K562 (cell line): ENCODE data around the gene CDH6. TPM values are rescaled to one million over a fixed set of nuclear protein-coding genes. Genes with fewer than 3 reads are reported as not detected.

ENCODE experiments used
- ATAC-seq: fragments of 200-7000 bp; cut with Tn5 transposase; 3 replicates; pipeline ENCODE4 v1.9.1; 2020; ENCODE audit warnings: moderate library complexity
- BruUV-seq: library from RNA; stranded (reverse); fragments of 400-500 nt; replicated peaks from 2 replicates; lab custom pipeline; 2021; lab: Mats Ljungman, UMichigan
- CTCF ChIA-PET: fragments of 300-600 bp; formaldehyde crosslinking; extraction: SDS; loops from one replicate; lab custom pipeline; 2021; ENCODE audit warnings: low intra/inter-chr PET ratio; lab: Yijun Ruan, JAX
- POLR2A ChIA-PET: fragments of 300-600, 350-650 bp; sonication (Branson Sonifier 250); formaldehyde crosslinking; extraction: SDS; loops from one replicate; lab custom pipeline; 2021; ENCODE audit warnings: antibody characterized with exemption, inconsistent platforms; lab: Yijun Ruan, JAX
- DNase-seq, 4 experiments: peaks; one replicate each; pipeline versions ENCODE4 v3.0.0 to v3.0.0-alpha.2; 2011 to 2018; ENCODE audit warnings: low spot score in 3 of 4, mixed read lengths in 3 of 4; ENCODE audit errors: extremely low read depth in 1 of 4
- FAIRE-seq: peaks from 2 replicates; lab custom pipeline; 2011; peaks lifted over from hg19 to GRCh38; lab: Jason Lieb, UNC
- H2AFZ ChIP-seq: 2 replicates; pipeline ENCODE4 v1.6.0; 2011; ENCODE audit warnings: low read depth, low read length, control low read depth, inconsistent platforms
- H3K27ac ChIP-seq: fragments of 200-600 bp; 3 replicates; pipeline ENCODE4 v1.8.0; 2011; ENCODE audit warnings: low read depth, mild to moderate bottlenecking, control low read depth, inconsistent platforms, low read length, moderate library complexity, mixed read lengths; ENCODE audit errors: extremely low read depth
- H3K27me3 ChIP-seq, 2 experiments: fragments of 300-600 bp in 1 of 2; 2 replicates in 1 of 2; 3 replicates in 1 of 2; pipeline versions ENCODE4 v1.6.0 to v1.8.0; 2011; ENCODE audit warnings: inconsistent platforms in 2 of 2, low read length in 2 of 2, mild to moderate bottlenecking in 1 of 2, mixed read lengths in 1 of 2, moderate library complexity in 1 of 2; ENCODE audit not compliant: control insufficient read depth in 2 of 2, insufficient read depth in 2 of 2
- H3K36me3 ChIP-seq: fragments of 300-600 bp; 3 replicates; pipeline ENCODE4 v1.8.0; 2011; ENCODE audit warnings: mild to moderate bottlenecking, low read length, inconsistent platforms; ENCODE audit not compliant: control insufficient read depth, insufficient read depth
- H3K4me1 ChIP-seq, 2 experiments: fragments of 200-600 bp in 1 of 2; replicated peaks in 1 of 2; 2 replicates in 1 of 2; 3 replicates in 1 of 2; pipeline versions ENCODE4 v1.5.1 to v1.8.0; 2011; ENCODE audit warnings: inconsistent platforms in 2 of 2, low read length in 2 of 2, mild to moderate bottlenecking in 1 of 2, mixed read lengths in 1 of 2, moderate library complexity in 1 of 2; ENCODE audit not compliant: control insufficient read depth in 2 of 2, insufficient read depth in 2 of 2
- H3K4me2 ChIP-seq: 2 replicates; pipeline ENCODE4 v1.6.1; 2011; ENCODE audit warnings: low read length, control low read depth, inconsistent platforms, mixed read lengths; ENCODE audit not compliant: insufficient read depth
- H3K4me3 ChIP-seq: fragments of 200-600 bp; sonication (generic), shearing (Covaris generic); 2 replicates; pipeline ENCODE4 v1.5.1; 2016; ENCODE audit warnings: control low read depth, inconsistent platforms
- H3K79me2 ChIP-seq: fragments of 200-600 bp; 3 replicates; pipeline ENCODE4 v1.8.0; 2011; ENCODE audit warnings: low read length, inconsistent platforms; ENCODE audit not compliant: control insufficient read depth, insufficient read depth
- H3K9ac ChIP-seq, 2 experiments: 2 replicates each; pipeline versions ENCODE4 v1.6.0 to v1.6.1; 2011; ENCODE audit warnings: low read depth in 2 of 2, low read length in 2 of 2, control low read depth in 1 of 2, inconsistent platforms in 1 of 2, mild to moderate bottlenecking in 1 of 2, mixed read lengths in 1 of 2; ENCODE audit not compliant: insufficient read depth in 1 of 2
- H3K9me1 ChIP-seq: one replicate; pipeline ENCODE4 v1.6.0; 2011; ENCODE audit warnings: inconsistent platforms, mild to moderate bottlenecking, low read length, moderate library complexity; ENCODE audit not compliant: control insufficient read depth, insufficient read depth
- H3K9me3 ChIP-seq: replicated peaks from 2 replicates; pipeline ENCODE4 v1.5.1; 2011; ENCODE audit warnings: low read depth, low read length, inconsistent platforms; ENCODE audit not compliant: control insufficient read depth, insufficient read depth
- H4K20me1 ChIP-seq: replicated peaks from 2 replicates; pipeline ENCODE4 v1.6.1; 2011; ENCODE audit warnings: low read length, inconsistent platforms, mixed read lengths; ENCODE audit not compliant: control insufficient read depth, insufficient read depth
- HMGXB4 ChIP-seq: sonication (generic); formaldehyde crosslinking; IDR thresholded peaks from 2 replicates; pipeline ENCODE4 v1.8.1; 2023; ENCODE audit warnings: mild to moderate bottlenecking, missing genetic modification reagents
- REST ChIP-seq, 2 experiments: fragments of 450-650 bp; formaldehyde crosslinking in 1 of 2; IDR thresholded peaks; 2 replicates each; pipeline versions ENCODE4 v1.4.0 to v1.6.1; 2014 to 2020; ENCODE audit warnings: mild to moderate bottlenecking in 2 of 2, borderline replicate concordance in 1 of 2, low read depth in 1 of 2
- WGBS: fragments of 100-300 bp; shearing (Covaris generic); methylation state at CpG from one replicate; pipeline ENCODE4 v1.1.6; 2016; ENCODE audit warnings: low coverage, mixed read lengths; ENCODE audit not compliant: insufficient coverage; ENCODE audit errors: missing lambda C conversion rate; 5-methylcytosine and 5-hydroxymethylcytosine counted together
- in situ Hi-C: fragments of 300-500 bp; cut with MboI; formaldehyde crosslinking; loops from 4 replicates; pipeline ENCODE4 v1.15.0; 2018; ENCODE audit warnings: inconsistent platforms, mixed read lengths
- intact Hi-C: fragments of 100-400 bp; cut with micrococcal nuclease; formaldehyde crosslinking; loops from 2 replicates; pipeline ENCODE4 v1.14.2; 2022
- polyA plus RNA-seq, 8 experiments: library from polyadenylated mRNA; depleted of rRNA in 4 of 8; stranded (reverse) in 5 of 8; unstranded in 3 of 8; fragments of >200 nt; fragmentation: Nextera tagmentation in 2 of 8; fragmentation: Illumina TruSeq in 1 of 8; extraction: Ambion mirVana in 2 of 8; extraction: Trizol in 1 of 8; gene quantifications; 2 replicates each; pipeline versions ENCODE4 v1.2.1 to v1.2.3, GENCODE V29; 2011 to 2014; ENCODE audit warnings: inconsistent platforms in 1 of 8, missing spikeins in 1 of 8
- total RNA-seq, 7 experiments: library from RNA; depleted of rRNA in 6 of 7; stranded (reverse); fragments of >200 nt in 6 of 7; fragmentation: Illumina TruSeq in 2 of 7; extraction: Trizol in 2 of 7; gene quantifications; 2 replicates each; pipeline versions ENCODE4 v1.2.1 to v1.2.3, GENCODE V29; 2011 to 2021; ENCODE audit warnings: low replicate concordance in 1 of 7

Gene CDH6
- total and polyA plus RNA-seq, 9 of the 15 experiments (the other 6 are each of a cell fraction or from before 2014, with no cell fraction given), result not detected

GRCh38 chr5:31165729-31166128 lies 27.8 kb upstream of the CDH6 start:
- no peak overlapping the region for H2AFZ ChIP-seq
- TF ChIP-seq REST (IDR thresholded peaks at IDR 0.05; ENCODE audit: borderline replicate concordance) (peak; percentile 23; the same call in 1 of the 2 replicates), REST (CRISPR knock-in tag; IDR thresholded peaks at IDR 0.05; ENCODE audit: low read depth) (no peak), HMGXB4 (CRISPR knock-in tag) (no peak)
- TF ChIP-seq, all 486 proteins: peak for 1
- in situ Hi-C loops, result no loop called here

More at GRCh38 chr5:31165729-31166128, 27.8 kb upstream of the CDH6 start:
- no peaks in the 10 kb centered on the region for H4K20me1 ChIP-seq
- no peaks in the 10 kb centered on the region for H3K9me1 ChIP-seq
- H3K79me2 ChIP-seq, result no peaks in the 10 kb centered on the region
- ATAC-seq, result no peak
- intact Hi-C loops, result no loop called here
- BruUV-seq, result no TSS peak
- ChIA-PET CTCF (no interaction called here), POLR2A (no interaction called here)
- WGBS, result 0% methylated on average over 2 of the region's 2 CpGs
- no peak overlapping the region for H3K4me3 ChIP-seq
- H3K9me3 ChIP-seq, result no peaks in the 10 kb centered on the region
- H3K4me1 ChIP-seq, result no peaks in the 10 kb centered on the region
- H3K4me2 ChIP-seq, result no peak overlapping the region
- no peak for DNase-seq
- H3K9ac ChIP-seq, result no peak overlapping the region
- FAIRE-seq, result no peak
- no peaks in the 10 kb centered on the region for H3K36me3 ChIP-seq
- H3K27ac ChIP-seq, result no peak overlapping the region
- no peaks in the 10 kb centered on the region for H3K27me3 ChIP-seq
